NCI-H748 treated with DMSO at 0.1 percent for 48 hours (cell line): ENCODE data around the gene DDX39A.

Experiments
- DNase-seq: peaks from one replicate; lab custom pipeline; 2025; lab: John Stamatoyannopoulos, UW

DDX39A gene

DNA sequence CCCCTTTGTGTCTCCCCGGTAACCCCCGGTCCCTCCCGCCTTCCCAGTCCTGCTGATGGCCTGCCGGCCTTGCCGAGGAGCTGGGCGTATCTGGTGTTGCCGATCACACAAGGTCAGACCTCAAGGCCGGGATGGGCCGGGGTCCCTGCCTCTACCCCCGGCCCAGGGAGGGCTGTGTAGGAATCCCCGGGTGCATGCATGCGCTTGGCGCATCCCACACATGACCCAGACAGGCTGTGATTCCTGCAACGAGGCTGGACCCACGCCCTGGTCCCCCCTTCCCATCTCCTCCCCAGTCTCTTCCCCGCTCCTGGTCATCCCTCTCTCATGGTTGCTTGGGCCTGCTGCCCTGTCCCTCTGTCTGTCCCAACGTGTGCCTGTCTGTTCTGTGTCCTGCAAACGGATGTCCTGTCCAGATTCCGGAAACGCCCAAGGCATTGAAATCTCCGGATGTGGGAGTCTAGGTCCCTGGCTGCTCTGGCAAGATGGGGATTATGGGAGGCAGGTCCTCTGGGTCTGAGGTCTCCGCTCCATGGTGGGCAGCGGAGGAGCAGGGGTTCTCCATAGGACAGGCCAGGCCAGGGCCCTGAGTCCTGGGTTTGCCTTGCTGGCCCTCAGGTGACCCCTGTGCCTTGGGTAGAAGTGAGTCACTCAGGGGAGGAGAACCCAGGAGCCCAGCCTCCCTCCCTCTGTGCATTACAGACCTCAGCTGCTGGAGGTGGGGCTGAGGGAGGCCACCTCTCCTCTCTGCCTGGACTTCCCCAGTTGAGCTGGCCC is 15.6 kb upstream of the DDX39A start:
- DNase-seq = no peak

DNA sequence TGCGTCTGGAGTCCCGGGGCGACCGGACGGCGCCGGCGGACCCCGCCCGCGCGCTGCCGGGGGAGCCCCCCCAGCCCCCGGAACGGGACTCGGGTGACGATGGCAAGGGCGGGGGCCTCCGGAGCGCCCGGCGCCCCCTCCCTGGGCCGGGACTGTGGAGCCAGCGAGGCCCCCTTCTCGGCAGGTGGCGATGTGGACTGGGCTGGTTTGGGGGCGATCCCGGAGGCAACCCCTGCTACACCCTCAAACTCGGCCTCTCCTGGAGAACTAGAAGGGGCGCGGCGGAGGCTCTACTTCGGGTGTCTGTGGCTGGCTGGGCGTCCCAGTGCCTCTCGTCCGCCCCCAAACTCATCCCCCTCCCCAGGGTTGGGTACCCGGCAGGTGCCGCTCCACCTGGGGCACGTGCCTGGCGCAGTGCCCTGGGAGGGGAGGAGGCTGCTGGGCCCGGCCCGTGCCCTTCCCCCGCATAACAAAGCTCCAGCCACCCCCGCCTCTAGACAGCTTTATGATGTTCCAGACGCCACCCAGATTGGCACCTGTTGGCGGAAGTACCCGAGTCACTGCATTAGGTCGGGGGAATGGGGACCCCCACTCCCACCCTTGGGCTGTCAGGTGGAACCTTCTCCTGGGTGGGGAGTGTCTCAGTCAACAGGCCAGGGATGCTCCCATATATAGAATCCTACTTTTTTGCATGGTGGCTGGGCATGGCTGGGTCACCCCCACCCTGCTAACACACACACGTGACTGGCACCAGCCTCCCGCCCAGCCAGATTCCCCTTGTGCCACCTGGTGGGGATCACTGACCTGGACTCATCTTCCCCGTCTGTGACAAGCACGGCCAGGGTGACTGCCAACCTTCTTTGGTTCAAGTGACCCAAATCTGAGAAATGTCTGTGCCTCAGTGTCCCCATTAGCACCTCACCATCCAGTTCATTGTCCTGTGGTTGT is 14.7 kb upstream of the DDX39A start:
- peak; percentile 8 for DNase-seq

- no peak for DNase-seq
Observed at GRCh38 chr19:14432791-14433553, 13.8 kb upstream of the DDX39A start, which contains the start of gene PKN1. Gene PKN1 (plus strand): TSS chr19:14433306. CDS start chr19:14433522, 216 bp downstream.

DNA sequence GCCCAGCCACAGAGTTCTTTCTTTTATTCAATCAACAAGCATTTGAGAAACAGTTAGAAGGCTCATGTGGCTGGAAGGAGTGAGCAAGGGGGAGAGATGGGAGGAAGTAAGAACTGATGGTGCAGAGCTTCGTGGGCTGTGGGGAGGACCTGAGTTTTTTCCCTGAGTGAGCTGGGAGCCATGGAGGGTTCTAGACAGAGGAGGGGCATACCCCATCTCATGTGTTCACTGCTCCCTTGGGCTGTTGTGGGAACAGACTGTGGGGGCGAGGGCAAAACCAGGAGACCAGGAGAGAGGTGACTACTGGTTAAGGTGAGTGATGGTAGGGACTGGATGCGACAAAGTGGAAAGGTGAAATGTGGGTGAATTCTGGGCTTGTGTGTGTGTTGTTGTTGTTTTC is 11.6 kb upstream of the DDX39A start:
- DNase-seq = no peak

- DNase-seq = no peak
Observed at GRCh38 chr19:14428882-14429416, 9.8 kb upstream of the DDX39A start.

DNA sequence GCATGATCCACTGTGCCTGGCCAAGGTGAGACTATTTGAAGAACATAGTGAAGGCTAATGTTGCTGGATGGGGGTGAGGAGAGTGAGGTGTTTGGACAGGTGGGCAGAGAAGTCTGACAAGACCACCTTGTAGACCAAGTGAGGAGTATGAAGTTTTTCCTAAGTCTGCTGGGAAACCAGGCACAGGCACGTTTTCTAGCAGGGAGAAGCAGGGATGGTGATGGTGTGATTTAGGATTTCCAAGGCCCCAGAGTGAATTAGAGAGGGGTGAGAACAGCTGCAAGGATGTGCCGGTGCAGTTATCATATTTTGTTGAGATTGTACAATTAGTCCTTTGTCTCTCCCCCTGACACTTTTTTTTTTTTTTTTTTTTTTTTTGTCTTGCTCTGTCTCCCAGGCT is 8.3 kb upstream of the DDX39A start:
- DNase-seq = no peak

DNA sequence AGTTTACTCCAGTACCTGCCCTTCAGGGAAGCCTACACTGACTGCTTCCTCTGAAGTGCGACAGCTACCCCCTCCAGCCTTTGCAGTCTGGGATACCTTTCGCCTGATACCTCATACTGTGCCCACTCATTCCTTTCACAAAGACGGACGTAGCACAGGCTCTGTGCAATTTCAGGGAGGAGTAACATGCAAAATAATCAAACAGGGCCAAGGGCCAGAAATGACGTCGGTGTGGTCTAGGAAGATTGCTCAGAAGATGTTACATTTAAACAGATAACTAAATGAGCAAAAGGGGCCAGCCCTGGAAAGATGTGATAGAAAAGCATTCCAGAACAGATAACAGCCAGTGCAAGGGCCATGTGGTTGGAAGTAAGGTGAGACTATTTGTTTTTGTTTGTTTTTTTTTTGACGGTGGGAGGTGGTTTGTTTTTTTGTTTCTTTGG is 6.6 kb upstream of the DDX39A start:
- DNase-seq = no peak

DNA sequence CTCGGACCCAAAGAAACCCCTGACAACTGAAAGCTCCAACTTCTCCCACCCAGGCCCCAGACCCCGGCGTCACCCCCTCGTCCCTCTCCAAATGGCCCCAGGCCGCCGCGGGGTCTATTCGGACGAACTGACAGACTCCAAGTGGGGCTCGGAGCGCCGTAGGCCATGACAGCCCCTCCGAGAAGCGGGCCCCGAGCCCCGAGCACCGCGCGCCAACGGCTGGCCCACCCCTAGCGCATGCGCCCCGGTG is 360 bp downstream of the DDX39A start:
- DNase-seq = no peak

DNA sequence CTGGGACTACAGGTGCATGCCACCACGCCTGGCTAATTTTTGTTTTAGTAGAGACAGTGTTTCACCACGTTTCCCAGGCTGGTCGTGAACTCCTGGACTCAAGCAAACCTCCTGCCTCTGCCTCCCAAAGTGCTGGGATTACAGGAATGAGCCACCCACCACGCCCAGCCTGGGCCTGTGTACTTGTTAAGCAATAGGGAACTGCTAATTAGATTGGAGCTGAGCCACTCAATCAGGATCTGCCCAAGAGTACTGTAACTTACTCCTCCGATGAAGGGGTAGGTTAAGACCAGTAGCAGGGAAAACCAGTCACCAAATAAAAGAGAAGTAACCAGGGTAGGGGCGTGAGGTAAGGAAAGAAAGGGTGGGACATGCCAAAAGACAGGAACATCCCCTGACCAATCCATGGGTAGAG is 2.3 kb downstream of the DDX39A start:
- DNase-seq = no peak

DNA sequence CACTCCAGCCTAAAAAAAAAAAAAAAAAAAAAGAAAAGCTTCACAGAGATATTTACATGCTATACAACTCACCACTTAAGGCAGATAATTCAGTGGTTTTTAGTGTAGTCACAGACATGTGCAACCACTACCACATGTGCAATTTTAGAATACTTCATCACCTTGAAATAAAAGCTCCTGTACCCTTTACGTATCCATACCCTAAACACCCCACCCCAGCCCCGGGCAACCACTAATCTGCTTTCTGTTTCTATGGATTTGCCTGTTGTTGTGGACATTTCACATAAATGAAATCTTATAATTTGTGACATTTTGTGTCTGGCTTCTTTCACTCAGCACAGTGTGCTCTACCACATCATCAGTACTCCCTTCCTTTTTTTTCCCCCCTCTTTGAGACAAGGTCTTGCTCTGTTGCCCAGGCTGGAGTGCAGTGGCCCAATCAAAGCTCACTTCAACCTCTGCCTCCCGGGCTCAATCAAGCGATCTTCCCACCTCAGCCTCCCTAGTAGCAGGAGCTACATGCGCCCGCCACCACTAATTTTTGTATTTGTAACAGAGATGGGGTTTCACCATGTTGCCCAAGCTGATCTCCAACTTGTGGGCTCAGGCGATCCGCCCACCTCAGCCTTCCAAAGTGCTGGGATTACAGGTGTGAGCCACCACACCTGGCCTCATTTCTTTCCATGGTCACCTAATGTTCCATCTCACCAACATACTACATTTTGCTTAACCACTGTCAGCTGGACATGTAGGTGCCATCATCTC is 4.0 kb downstream of the DDX39A start:
- DNase-seq = no peak

- DNase-seq = no peak
Observed at GRCh38 chr19:14413693-14414181, 5.4 kb downstream of the DDX39A start.

GRCh38 chr19:14412996-14413692 is 6.0 kb downstream of the DDX39A start:
- no peak for DNase-seq

DNA sequence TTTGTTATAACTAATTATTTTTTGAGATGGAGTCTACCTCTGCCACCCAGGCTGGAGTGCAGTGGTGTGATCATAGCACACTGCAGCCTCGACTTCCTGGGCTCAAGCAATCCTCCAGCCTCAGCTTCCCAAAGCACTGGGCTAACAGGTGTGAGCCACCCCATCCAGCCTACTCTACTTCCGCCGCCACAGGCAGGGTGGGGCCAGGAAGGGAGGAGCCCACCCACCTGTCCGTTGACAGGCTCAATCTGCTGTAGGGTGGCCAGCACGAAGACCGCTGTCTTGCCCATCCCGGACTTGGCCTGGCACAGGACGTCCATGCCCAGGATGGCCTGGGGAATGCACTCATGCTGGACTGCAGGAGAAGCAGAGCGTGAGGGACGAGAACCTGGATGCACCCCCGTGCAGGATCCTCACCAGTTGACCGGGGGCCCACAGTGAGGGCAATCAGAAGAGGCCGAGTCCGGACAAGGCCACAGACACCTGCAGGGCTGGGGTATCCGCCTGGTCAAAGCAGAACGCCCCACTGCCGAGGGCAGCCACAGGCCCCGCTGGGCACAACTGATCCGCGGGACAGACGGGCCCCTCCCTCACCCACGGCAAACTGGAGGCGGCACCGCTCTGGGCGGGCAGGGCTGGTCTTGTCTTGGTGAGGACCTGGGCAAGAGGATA is 6.7 kb downstream of the DDX39A start:
- DNase-seq = no peak

DNA sequence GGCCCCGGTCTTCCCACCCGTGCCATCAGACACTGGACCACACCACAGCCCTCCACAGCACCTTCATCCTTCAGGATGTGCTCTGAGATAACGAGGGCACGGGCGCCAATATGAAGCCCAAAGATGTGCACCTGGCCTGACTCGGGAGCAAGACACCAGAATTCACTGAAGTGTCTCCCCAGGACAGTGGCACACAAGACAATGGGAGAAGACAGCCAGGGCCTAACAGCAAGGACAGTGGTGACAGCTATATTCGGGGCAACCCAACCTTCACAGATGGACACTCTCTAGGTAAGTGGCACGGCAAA is 7.2 kb downstream of the DDX39A start:
- no peak for DNase-seq

GRCh38 chr19:14411161-14411937 is 7.8 kb downstream of the DDX39A start:
- DNase-seq = no peak

- no peak for DNase-seq
Observed at GRCh38 chr19:14410091-14411051, 8.8 kb downstream of the DDX39A start.

- DNase-seq = no peak
Observed at GRCh38 chr19:14409146-14410023, 9.8 kb downstream of the DDX39A start.
